ENCODE measurements around the gene CASP9.
"Not testable (repeated sequence)": the region's sequence is repeated elsewhere in the genome, so short reads cannot be mapped to it uniquely, and the experiment has no call there.

CASP9 gene

GRCh38 chr1:15526490-15527339 is 2.7 kb upstream of the CASP9 start, which contains the start of gene DNAJC16:
DNAJC16 (plus strand) TSS chr1:15526848; CDS start chr1:15529106, 2,258 bp downstream.
- peak within 1 kb of the TSS; percentile 83 for H3K4me3 ChIP-seq (ENCODE audit: low read length)
- TF ChIP-seq CTCF (conservative IDR thresholded peaks at IDR 0.05; ENCODE audit: low read length), result peak; percentile 51
- DNase-seq (ENCODE audit: low read depth), result peak; percentile 100

DNA sequence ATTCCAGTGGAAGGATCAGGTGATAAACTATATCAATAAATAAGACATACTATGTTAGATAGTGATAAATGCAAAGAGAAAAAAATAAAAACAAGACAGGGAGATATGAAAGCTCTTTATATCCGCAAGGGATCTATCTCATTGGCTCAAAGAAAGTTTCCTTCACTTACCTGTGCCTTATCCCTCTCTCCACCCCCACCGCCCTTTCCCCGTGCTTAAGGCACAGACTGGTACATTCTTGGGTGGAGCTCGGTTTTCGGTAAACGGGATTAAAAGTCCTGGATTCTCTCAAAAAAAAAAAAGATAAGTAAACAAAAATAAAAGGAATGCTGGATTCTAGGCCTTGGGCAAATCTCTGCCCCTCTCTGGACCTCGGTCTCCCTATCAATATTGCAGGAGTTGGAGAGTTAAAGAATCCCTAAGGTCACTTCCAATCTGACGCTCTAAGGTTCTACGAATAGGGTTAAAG is 2.0 kb upstream of the CASP9 start:
- peak overlapping the region; percentile 83 for H3K4me3 ChIP-seq (ENCODE audit: low read length)
- TF ChIP-seq CTCF (conservative IDR thresholded peaks at IDR 0.05; ENCODE audit: low read length), result no peak
- no peak for DNase-seq (ENCODE audit: low read depth)

- no peak for DNase-seq (ENCODE audit: low read depth)
- no peak for TF ChIP-seq CTCF (conservative IDR thresholded peaks at IDR 0.05; ENCODE audit: low read length)
- H3K4me3 ChIP-seq (ENCODE audit: low read length), result peak overlapping the region; percentile 83
Measured at GRCh38 chr1:15525050-15526020, 1.3 kb upstream of the CASP9 start.

GRCh38 chr1:15524283-15525049 is 451 bp upstream of the CASP9 start:
- no peak for TF ChIP-seq CTCF (conservative IDR thresholded peaks at IDR 0.05; ENCODE audit: low read length)
- peak; percentile 98 for DNase-seq (ENCODE audit: low read depth)
- H3K4me3 ChIP-seq (ENCODE audit: low read length), result peak overlapping the region; percentile 81

- TF ChIP-seq CTCF (conservative IDR thresholded peaks at IDR 0.05; ENCODE audit: low read length), result no peak
- peak overlapping the region; percentile 75 for H3K4me3 ChIP-seq (ENCODE audit: low read length)
- DNase-seq (ENCODE audit: low read depth), result peak; percentile 46
Measured at GRCh38 chr1:15523104-15524020, 653 bp downstream of the CASP9 start.

- no peak overlapping the region for H3K4me3 ChIP-seq (ENCODE audit: low read length)
- no peak for TF ChIP-seq CTCF (conservative IDR thresholded peaks at IDR 0.05; ENCODE audit: low read length)
- DNase-seq (ENCODE audit: low read depth), result no peak
Measured at GRCh38 chr1:15522551-15522950, 1.5 kb downstream of the CASP9 start.

DNA sequence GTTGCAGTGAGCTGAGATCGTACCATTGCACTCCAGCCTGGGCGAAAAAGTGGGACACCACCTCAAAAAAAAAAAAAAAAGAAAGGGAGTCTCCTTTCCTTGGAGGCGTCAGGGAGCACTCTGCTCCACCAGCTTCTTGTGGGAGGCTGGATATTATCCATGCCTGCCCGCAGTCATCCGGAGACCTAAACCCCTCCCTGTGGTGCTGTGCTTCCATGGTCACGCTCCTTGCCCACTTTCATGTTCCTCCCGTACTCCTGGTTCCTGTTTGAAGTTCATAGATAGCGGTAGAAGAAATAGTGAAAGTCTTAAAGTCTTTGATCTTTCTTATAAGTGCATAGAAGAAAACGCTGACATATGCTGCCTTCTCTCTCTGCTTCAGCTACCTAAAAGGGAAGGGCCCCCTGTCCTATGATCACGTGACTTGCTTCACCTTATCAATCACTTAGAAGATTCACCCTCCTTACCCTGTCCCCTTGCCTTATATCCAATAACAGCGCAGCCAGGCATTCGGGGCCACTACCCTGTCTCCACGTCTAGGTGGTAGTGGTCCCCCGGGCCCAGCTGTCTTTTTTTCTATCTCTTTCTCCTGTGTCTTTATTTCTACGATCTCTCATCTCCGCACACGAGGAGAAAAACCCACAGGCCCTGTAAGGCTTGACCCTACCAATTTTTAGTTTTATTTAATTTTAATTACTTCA is 2.7 kb downstream of the CASP9 start:
- not testable (repeated sequence) for DNase-seq (ENCODE audit: low read depth)

More for the DNA sequence above, 2.7 kb downstream of the CASP9 start:
- H3K4me3 ChIP-seq (ENCODE audit: low read length), result not testable (repeated sequence)

All from AG10803 (cell line).